Lung microvascular endothelial cell (primary cell): ENCODE data around the gene SLC10A3. TPM values are rescaled to one million over a fixed set of nuclear protein-coding genes. Genes with fewer than 3 reads are reported as not detected.

Experiments
- DNase-seq, 2 donors: peaks; one replicate each; pipeline versions ENCODE4 v3.0.0 to v3.0.0-alpha.2; 2010; ENCODE audit warnings: low read depth in 2 of 2
- total RNA-seq: library from RNA; depleted of rRNA; stranded (reverse); fragments of >200 nt; gene quantifications from 2 replicates; pipeline ENCODE4 v1.2.1, GENCODE V29; 2014

Gene SLC10A3
- total RNA-seq: 8.5 and 14.7 TPM in 2 replicates

GRCh38 chrX:154490414-154491083 lies at the start of gene SLC10A3:
Gene SLC10A3, minus strand, starts transcription at chrX:154490629. Its CDS starts 1,689 bp downstream, at chrX:154488940.
- peak; percentile 93 to 96 for DNase-seq

GRCh38 chrX:154539077-154539476 lies 48.6 kb upstream of the SLC10A3 start:
- DNase-seq: no peak

GRCh38 chrX:154535892-154536291 lies 45.5 kb upstream of the SLC10A3 start:
- no peak for DNase-seq

- DNase-seq: peak; percentile 84 to 92
Measured at GRCh38 chrX:154534526-154535322, 44.3 kb upstream of the SLC10A3 start.

GRCh38 chrX:154532690-154533089 lies 42.3 kb upstream of the SLC10A3 start:
- no peak for DNase-seq

GRCh38 chrX:154531626-154532025 lies 41.2 kb upstream of the SLC10A3 start:
- peak in 1 of 2 donors; percentile 32 for DNase-seq

- no peak for DNase-seq
Measured at GRCh38 chrX:154530286-154530685, 39.9 kb upstream of the SLC10A3 start.

GRCh38 chrX:154529206-154529612 lies 38.8 kb upstream of the SLC10A3 start:
- no peak for DNase-seq

GRCh38 chrX:154526901-154527675 lies 36.7 kb upstream of the SLC10A3 start:
- DNase-seq: peak; percentile 55 to 75

- DNase-seq: no peak
Measured at GRCh38 chrX:154525606-154526490, 35.4 kb upstream of the SLC10A3 start.

- DNase-seq: no peak
Measured at GRCh38 chrX:154519389-154519788, 29.0 kb upstream of the SLC10A3 start.

GRCh38 chrX:154517101-154517781 lies 26.8 kb upstream of the SLC10A3 start:
- no peak for DNase-seq

- peak; percentile 69 to 77 for DNase-seq
Measured at GRCh38 chrX:154516656-154517100, 26.2 kb upstream of the SLC10A3 start.

- DNase-seq: peak; percentile 92 to 94
Measured at GRCh38 chrX:154515966-154516655, 25.7 kb upstream of the SLC10A3 start, which contains the start of gene FAM3A. Gene FAM3A, minus strand, starts transcription at chrX:154516232. Its CDS starts 460 bp downstream, at chrX:154515772.

- peak; percentile 21 to 35 for DNase-seq
Measured at GRCh38 chrX:154515090-154515965, 24.9 kb upstream of the SLC10A3 start.

GRCh38 chrX:154513716-154514115 lies 23.3 kb upstream of the SLC10A3 start:
- no peak for DNase-seq

- no peak for DNase-seq
Measured at GRCh38 chrX:154512879-154513553, 22.6 kb upstream of the SLC10A3 start.

- no peak for DNase-seq
Measured at GRCh38 chrX:154511761-154512160, 21.3 kb upstream of the SLC10A3 start.
